HEK293 (cell line): ENCODE measurements around the gene SNTA1.

Source experiments
- GLI2 ChIP-seq: fragments of 450-650 bp; formaldehyde crosslinking; IDR thresholded peaks from 2 replicates; pipeline ENCODE4; 2017; ENCODE audit warnings: missing biosample characterization, missing genetic modification characterization, low read depth, borderline replicate concordance
- HOXD13 ChIP-seq: sonication (generic); formaldehyde crosslinking; IDR thresholded peaks from 2 replicates; pipeline ENCODE4 v1.8.0; 2022; ENCODE audit warnings: missing genetic modification reagents, borderline replicate concordance
- KLF7 ChIP-seq: fragments of 450-650 bp; formaldehyde crosslinking; IDR thresholded peaks from 2 replicates; pipeline ENCODE4 v1.5.1; 2016; ENCODE audit warnings: missing biosample characterization, missing genetic modification characterization, borderline replicate concordance
- MZF1 ChIP-seq: fragments of 450-650 bp; formaldehyde crosslinking; IDR thresholded peaks from 2 replicates; pipeline ENCODE4 v1.5.1; 2017; ENCODE audit warnings: missing biosample characterization, missing genetic modification characterization, borderline replicate concordance
- OVOL3 ChIP-seq: fragments of 450-650 bp; formaldehyde crosslinking; IDR thresholded peaks from 2 replicates; pipeline ENCODE4 v1.5.1; 2016; ENCODE audit warnings: missing biosample characterization, missing genetic modification characterization
- REPIN1 ChIP-seq: fragments of 450-650 bp; formaldehyde crosslinking; IDR thresholded peaks from 2 replicates; pipeline ENCODE4 v1.5.1; 2017; ENCODE audit warnings: missing biosample characterization, missing genetic modification characterization, low read depth
- SCRT2 ChIP-seq: fragments of 450-650 bp; formaldehyde crosslinking; IDR thresholded peaks from 2 replicates; pipeline ENCODE4 v1.5.1; 2016; ENCODE audit warnings: missing biosample characterization, missing genetic modification characterization
- SP7 ChIP-seq: fragments of 450-650 bp; formaldehyde crosslinking; IDR thresholded peaks from 2 replicates; pipeline ENCODE4 v1.5.1; 2016; ENCODE audit warnings: missing biosample characterization, missing genetic modification characterization
- YY2 ChIP-seq: fragments of 450-650 bp; formaldehyde crosslinking; IDR thresholded peaks from 2 replicates; pipeline ENCODE4 v1.5.1; 2016; ENCODE audit warnings: missing biosample characterization, missing genetic modification characterization
- ZEB2 ChIP-seq: fragments of 450-650 bp; formaldehyde crosslinking; IDR thresholded peaks from 2 replicates; pipeline ENCODE4 v1.5.1; 2016; ENCODE audit warnings: missing biosample characterization, missing genetic modification characterization
- ZFP41 ChIP-seq: fragments of 450-650 bp; formaldehyde crosslinking; IDR thresholded peaks from 2 replicates; pipeline ENCODE4 v1.5.1; 2016; ENCODE audit warnings: missing biosample characterization, missing genetic modification characterization, borderline replicate concordance
- ZFP69B ChIP-seq: fragments of 450-650 bp; formaldehyde crosslinking; IDR thresholded peaks from 2 replicates; pipeline ENCODE4 v1.5.1; 2016; ENCODE audit warnings: missing biosample characterization, missing genetic modification characterization
- ZNF221 ChIP-seq: fragments of 450-650 bp; formaldehyde crosslinking; IDR thresholded peaks from 2 replicates; pipeline ENCODE4 v1.5.1; 2017; ENCODE audit warnings: missing biosample characterization, missing genetic modification characterization, borderline replicate concordance
- ZNF324 ChIP-seq: fragments of 450-650 bp; formaldehyde crosslinking; IDR thresholded peaks from 2 replicates; pipeline ENCODE4 v1.5.1; 2016; ENCODE audit warnings: missing biosample characterization, missing genetic modification characterization
- ZNF404 ChIP-seq: fragments of 450-650 bp; formaldehyde crosslinking; IDR thresholded peaks from 2 replicates; pipeline ENCODE4 v1.5.1; 2017; ENCODE audit warnings: missing biosample characterization, missing genetic modification characterization
- ZNF433 ChIP-seq: fragments of 450-650 bp; formaldehyde crosslinking; IDR thresholded peaks from 2 replicates; pipeline ENCODE4 v1.5.1; 2016; ENCODE audit warnings: missing biosample characterization, missing genetic modification characterization, low read depth
- ZNF548 ChIP-seq: fragments of 450-650 bp; formaldehyde crosslinking; IDR thresholded peaks from 2 replicates; pipeline ENCODE4 v1.5.1; 2016; ENCODE audit warnings: missing biosample characterization, missing genetic modification characterization
- ZNF776 ChIP-seq: fragments of 450-650 bp; formaldehyde crosslinking; IDR thresholded peaks from 2 replicates; pipeline ENCODE4 v1.5.0; 2017; ENCODE audit warnings: missing biosample characterization, missing genetic modification characterization, borderline replicate concordance
- ZSCAN16 ChIP-seq: fragments of 450-650 bp; formaldehyde crosslinking; IDR thresholded peaks from 2 replicates; pipeline ENCODE4 v1.5.1; 2016; ENCODE audit warnings: missing biosample characterization, missing genetic modification characterization
- TF ChIP-seq, protein P1 (sequence below): fragments of 450-650 bp; formaldehyde crosslinking; conservative IDR thresholded peaks from 2 replicates; pipeline ENCODE4 v1.5.1; 2016; ENCODE audit warnings: low read depth, missing biosample characterization, missing genetic modification characterization
- TF ChIP-seq, protein P2 (sequence below): fragments of 450-650 bp; formaldehyde crosslinking; conservative IDR thresholded peaks from 2 replicates; pipeline ENCODE4 v1.5.1; 2016; ENCODE audit warnings: low read depth, missing biosample characterization, missing genetic modification characterization
- TF ChIP-seq, protein P3 (sequence below): fragments of 450-650 bp; formaldehyde crosslinking; IDR thresholded peaks from 2 replicates; pipeline ENCODE4 v1.5.1; 2016; ENCODE audit warnings: missing biosample characterization, missing genetic modification characterization, borderline replicate concordance
- TF ChIP-seq, protein P4 (sequence below): fragments of 450-650 bp; formaldehyde crosslinking; IDR thresholded peaks from 2 replicates; pipeline ENCODE4 v1.5.1; 2016; ENCODE audit warnings: missing biosample characterization, missing genetic modification characterization
- TF ChIP-seq, protein P5 (sequence below): fragments of 450-650 bp; formaldehyde crosslinking; IDR thresholded peaks from 2 replicates; pipeline ENCODE4 v1.5.1; 2016; ENCODE audit warnings: missing biosample characterization, missing genetic modification characterization
- TF ChIP-seq, protein P6 (sequence below): fragments of 450-650 bp; formaldehyde crosslinking; IDR thresholded peaks from 2 replicates; pipeline ENCODE4 v1.5.1; 2016; ENCODE audit warnings: missing biosample characterization, missing genetic modification characterization

SNTA1 gene

DNA sequence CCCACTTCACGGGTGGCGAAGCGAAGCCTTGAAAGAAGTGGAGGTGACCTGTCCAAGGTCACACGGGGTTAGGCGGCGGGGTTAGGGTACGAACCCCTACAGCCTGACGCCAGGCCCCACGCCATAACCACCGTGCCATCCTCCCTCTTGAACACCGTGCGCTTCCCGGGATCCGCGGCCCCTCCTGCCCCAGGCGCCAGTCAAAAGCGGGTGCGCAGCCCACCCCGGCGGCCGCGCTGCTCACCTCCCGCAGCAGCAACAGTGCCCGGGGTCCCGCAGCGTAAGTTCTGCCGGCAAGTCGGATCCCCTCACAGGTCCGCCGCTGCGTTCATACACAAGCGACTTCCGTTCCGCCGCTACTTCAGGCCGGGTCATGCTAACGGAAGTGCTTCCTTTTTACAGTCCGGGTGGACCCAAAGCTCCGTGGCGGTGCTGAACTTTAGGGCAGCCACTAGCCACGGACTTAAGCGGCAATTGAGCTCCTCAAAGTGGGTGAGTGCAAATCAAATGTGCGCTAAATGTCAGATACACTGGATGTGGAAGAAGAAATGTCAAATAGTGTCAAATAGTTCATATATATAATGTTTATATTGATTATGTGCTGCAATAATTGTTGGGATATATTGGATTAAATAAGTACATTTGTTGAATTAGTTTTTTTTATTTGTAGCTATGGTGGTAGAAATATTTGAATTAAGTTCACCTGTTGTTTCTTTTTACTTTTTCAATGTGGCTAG is 42.2 kb downstream of the SNTA1 start, which contains the start of gene CDK5RAP1 (continued):
- TF ChIP-seq REPIN1 (tag by site-specific recombination) (peak; percentile 98), SP7 (tag by site-specific recombination) (peak; percentile 94), ZFP69B (tag by site-specific recombination) (peak; percentile 93), ZNF404 (no peak), ZNF221 (tag by site-specific recombination) (no peak), ZFP41 (tag by site-specific recombination) (no peak), MZF1 (tag by site-specific recombination) (peak; percentile 79; the same call in 1 of the 2 replicates), ZNF548 (peak; percentile 76; the same call in 1 of the 2 replicates), ZNF776 (tag by site-specific recombination) (no peak), ZNF324 (peak; percentile 94), ZNF433 (tag by site-specific recombination) (no peak), GLI2 (0 out of 2 replicates have a peak, but pooled peaks have one; percentile 3), KLF7 (peak; percentile 87; the same call in 1 of the 2 replicates), SCRT2 (tag by site-specific recombination) (peak; percentile 82), OVOL3 (peak; percentile 94), ZEB2 (tag by site-specific recombination) (peak; percentile 73; the same call in 1 of the 2 replicates), YY2 (tag by site-specific recombination) (peak; percentile 90), ZSCAN16 (peak; percentile 46; the same call in 1 of the 2 replicates), HOXD13 (0 out of 2 replicates have a peak, but pooled peaks have one; percentile 14)
- TF ChIP-seq, protein P1, sequence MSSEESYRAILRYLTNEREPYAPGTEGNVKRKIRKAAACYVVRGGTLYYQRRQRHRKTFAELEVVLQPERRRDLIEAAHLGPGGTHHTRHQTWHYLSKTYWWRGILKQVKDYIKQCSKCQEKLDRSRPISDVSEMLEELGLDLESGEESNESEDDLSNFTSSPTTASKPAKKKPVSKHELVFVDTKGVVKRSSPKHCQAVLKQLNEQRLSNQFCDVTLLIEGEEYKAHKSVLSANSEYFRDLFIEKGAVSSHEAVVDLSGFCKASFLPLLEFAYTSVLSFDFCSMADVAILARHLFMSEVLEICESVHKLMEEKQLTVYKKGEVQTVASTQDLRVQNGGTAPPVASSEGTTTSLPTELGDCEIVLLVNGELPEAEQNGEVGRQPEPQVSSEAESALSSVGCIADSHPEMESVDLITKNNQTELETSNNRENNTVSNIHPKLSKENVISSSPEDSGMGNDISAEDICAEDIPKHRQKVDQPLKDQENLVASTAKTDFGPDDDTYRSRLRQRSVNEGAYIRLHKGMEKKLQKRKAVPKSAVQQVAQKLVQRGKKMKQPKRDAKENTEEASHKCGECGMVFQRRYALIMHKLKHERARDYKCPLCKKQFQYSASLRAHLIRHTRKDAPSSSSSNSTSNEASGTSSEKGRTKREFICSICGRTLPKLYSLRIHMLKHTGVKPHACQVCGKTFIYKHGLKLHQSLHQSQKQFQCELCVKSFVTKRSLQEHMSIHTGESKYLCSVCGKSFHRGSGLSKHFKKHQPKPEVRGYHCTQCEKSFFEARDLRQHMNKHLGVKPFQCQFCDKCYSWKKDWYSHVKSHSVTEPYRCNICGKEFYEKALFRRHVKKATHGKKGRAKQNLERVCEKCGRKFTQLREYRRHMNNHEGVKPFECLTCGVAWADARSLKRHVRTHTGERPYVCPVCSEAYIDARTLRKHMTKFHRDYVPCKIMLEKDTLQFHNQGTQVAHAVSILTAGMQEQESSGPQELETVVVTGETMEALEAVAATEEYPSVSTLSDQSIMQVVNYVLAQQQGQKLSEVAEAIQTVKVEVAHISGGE (tag by site-specific recombination): peak; percentile 100
- TF ChIP-seq, protein P2, sequence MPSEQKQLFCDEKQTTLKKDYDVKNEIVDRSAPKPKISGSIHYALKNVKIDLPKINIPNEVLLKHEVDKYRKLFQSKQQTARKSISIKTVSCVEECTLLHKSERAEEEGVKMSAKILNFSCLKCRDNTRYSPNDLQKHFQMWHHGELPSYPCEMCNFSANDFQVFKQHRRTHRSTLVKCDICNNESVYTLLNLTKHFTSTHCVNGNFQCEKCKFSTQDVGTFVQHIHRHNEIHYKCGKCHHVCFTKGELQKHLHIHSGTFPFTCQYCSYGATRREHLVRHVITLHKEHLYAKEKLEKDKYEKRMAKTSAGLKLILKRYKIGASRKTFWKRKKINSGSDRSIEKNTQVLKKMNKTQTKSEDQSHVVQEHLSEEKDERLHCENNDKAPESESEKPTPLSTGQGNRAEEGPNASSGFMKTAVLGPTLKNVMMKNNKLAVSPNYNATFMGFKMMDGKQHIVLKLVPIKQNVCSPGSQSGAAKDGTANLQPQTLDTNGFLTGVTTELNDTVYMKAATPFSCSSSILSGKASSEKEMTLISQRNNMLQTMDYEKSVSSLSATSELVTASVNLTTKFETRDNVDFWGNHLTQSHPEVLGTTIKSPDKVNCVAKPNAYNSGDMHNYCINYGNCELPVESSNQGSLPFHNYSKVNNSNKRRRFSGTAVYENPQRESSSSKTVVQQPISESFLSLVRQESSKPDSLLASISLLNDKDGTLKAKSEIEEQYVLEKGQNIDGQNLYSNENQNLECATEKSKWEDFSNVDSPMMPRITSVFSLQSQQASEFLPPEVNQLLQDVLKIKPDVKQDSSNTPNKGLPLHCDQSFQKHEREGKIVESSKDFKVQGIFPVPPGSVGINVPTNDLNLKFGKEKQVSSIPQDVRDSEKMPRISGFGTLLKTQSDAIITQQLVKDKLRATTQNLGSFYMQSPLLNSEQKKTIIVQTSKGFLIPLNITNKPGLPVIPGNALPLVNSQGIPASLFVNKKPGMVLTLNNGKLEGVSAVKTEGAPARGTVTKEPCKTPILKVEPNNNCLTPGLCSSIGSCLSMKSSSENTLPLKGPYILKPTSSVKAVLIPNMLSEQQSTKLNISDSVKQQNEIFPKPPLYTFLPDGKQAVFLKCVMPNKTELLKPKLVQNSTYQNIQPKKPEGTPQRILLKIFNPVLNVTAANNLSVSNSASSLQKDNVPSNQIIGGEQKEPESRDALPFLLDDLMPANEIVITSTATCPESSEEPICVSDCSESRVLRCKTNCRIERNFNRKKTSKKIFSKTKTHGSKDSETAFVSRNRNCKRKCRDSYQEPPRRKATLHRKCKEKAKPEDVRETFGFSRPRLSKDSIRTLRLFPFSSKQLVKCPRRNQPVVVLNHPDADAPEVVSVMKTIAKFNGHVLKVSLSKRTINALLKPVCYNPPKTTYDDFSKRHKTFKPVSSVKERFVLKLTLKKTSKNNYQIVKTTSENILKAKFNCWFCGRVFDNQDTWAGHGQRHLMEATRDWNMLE (tag by site-specific recombination): peak; percentile 70
- TF ChIP-seq, protein P3, sequence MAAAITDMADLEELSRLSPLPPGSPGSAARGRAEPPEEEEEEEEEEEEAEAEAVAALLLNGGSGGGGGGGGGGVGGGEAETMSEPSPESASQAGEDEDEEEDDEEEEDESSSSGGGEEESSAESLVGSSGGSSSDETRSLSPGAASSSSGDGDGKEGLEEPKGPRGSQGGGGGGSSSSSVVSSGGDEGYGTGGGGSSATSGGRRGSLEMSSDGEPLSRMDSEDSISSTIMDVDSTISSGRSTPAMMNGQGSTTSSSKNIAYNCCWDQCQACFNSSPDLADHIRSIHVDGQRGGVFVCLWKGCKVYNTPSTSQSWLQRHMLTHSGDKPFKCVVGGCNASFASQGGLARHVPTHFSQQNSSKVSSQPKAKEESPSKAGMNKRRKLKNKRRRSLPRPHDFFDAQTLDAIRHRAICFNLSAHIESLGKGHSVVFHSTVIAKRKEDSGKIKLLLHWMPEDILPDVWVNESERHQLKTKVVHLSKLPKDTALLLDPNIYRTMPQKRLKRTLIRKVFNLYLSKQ (tag by site-specific recombination): peak; percentile 74; the same call in 1 of the 2 replicates
- TF ChIP-seq, protein P4, sequence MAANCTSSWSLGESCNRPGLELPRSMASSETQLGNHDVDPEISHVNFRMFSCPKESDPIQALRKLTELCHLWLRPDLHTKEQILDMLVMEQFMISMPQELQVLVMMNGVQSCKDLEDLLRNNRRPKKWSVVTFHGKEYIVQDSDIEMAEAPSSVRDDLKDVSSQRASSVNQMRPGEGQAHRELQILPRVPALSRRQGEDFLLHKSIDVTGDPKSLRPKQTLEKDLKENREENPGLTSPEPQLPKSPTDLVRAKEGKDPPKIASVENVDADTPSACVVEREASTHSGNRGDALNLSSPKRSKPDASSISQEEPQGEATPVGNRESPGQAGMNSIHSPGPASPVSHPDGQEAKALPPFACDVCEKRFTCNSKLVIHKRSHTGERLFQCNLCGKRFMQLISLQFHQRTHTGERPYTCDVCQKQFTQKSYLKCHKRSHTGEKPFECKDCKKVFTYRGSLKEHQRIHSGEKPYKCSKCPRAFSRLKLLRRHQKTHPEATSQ (tag by site-specific recombination): peak; percentile 99
- TF ChIP-seq, protein P5, sequence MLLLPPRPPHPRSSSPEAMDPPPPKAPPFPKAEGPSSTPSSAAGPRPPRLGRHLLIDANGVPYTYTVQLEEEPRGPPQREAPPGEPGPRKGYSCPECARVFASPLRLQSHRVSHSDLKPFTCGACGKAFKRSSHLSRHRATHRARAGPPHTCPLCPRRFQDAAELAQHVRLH: no peak; the same call in 1 of the 2 replicates
- TF ChIP-seq, protein P6, sequence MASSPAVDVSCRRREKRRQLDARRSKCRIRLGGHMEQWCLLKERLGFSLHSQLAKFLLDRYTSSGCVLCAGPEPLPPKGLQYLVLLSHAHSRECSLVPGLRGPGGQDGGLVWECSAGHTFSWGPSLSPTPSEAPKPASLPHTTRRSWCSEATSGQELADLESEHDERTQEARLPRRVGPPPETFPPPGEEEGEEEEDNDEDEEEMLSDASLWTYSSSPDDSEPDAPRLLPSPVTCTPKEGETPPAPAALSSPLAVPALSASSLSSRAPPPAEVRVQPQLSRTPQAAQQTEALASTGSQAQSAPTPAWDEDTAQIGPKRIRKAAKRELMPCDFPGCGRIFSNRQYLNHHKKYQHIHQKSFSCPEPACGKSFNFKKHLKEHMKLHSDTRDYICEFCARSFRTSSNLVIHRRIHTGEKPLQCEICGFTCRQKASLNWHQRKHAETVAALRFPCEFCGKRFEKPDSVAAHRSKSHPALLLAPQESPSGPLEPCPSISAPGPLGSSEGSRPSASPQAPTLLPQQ (tag by site-specific recombination): peak; percentile 94
